Liver (tissue), 9 donors: ENCODE data around the gene NYAP2. TPM values are rescaled to one million over a fixed set of nuclear protein-coding genes. Genes with fewer than 3 reads are reported as not detected.

Experiments used
- DNase-seq: peaks from one replicate; pipeline ENCODE4 v3.0.0-alpha.2; 2017; ENCODE audit warnings: low spot score
- H3K27ac ChIP-seq, 2 donors: one replicate each; pipeline ENCODE4 v1.7.0; 2013; ENCODE audit warnings: inconsistent platforms in 2 of 2, low read length in 2 of 2, control low read depth in 1 of 2, low read depth in 1 of 2, mild to moderate bottlenecking in 1 of 2
- H3K27me3 ChIP-seq, 4 donors: one replicate each; pipeline versions ENCODE4 v1.6.1 to v1.7.0; 2013; ENCODE audit warnings: low read length in 3 of 4, inconsistent platforms in 1 of 4, mild to moderate bottlenecking in 1 of 4, moderate library complexity in 1 of 4; ENCODE audit not compliant: control insufficient read depth in 4 of 4, insufficient read depth in 4 of 4
- H3K36me3 ChIP-seq, 4 donors: one replicate each; pipeline versions ENCODE4 v1.6.1 to v1.7.0; 2013; ENCODE audit warnings: low read length in 3 of 4, mild to moderate bottlenecking in 3 of 4, low read depth in 1 of 4, moderate library complexity in 1 of 4; ENCODE audit not compliant: control insufficient read depth in 4 of 4, insufficient read depth in 3 of 4
- H3K4me1 ChIP-seq, 4 donors: one replicate each; pipeline versions ENCODE4 v1.6.1 to v1.7.0; 2013; ENCODE audit warnings: low read length in 3 of 4, mild to moderate bottlenecking in 3 of 4, moderate library complexity in 1 of 4; ENCODE audit not compliant: control insufficient read depth in 4 of 4, insufficient read depth in 4 of 4
- H3K4me3 ChIP-seq, 3 donors: one replicate each; pipeline versions ENCODE4 v1.6.1 to v1.7.0; 2013; ENCODE audit warnings: low read length in 3 of 3, control low read depth in 1 of 3, low read depth in 1 of 3, mild to moderate bottlenecking in 1 of 3
- H3K9ac ChIP-seq, 2 donors: one replicate each; pipeline ENCODE4 v1.7.0; 2013; ENCODE audit warnings: low read length in 2 of 2, mild to moderate bottlenecking in 2 of 2, moderate library complexity in 2 of 2, control low read depth in 1 of 2, low read depth in 1 of 2
- H3K9me3 ChIP-seq, 4 donors: one replicate each; pipeline versions ENCODE4 v1.6.1 to v1.7.0; 2013; ENCODE audit warnings: low read length in 3 of 4; ENCODE audit not compliant: control insufficient read depth in 4 of 4
- ATF3 ChIP-seq: IDR thresholded peaks from 2 replicates; pipeline ENCODE4 v1.6.1; 2016; ENCODE audit warnings: antibody characterized with exemption
- CTCF ChIP-seq: fragments of 150-350 bp; IDR thresholded peaks from 2 replicates; pipeline ENCODE4 v1.5.1; 2017; ENCODE audit warnings: improper control_type of control experiment, low read depth, low read length; ENCODE audit not compliant: missing input control
- EGR1 ChIP-seq, 2 donors: IDR thresholded peaks; 2 replicates each; pipeline ENCODE4 v1.6.1; 2016 to 2018; ENCODE audit warnings: antibody characterized with exemption in 2 of 2, low read depth in 2 of 2
- FOXA1 ChIP-seq: IDR thresholded peaks from 2 replicates; pipeline ENCODE4 v1.6.1; 2016; ENCODE audit warnings: antibody characterized with exemption
- FOXA2 ChIP-seq: IDR thresholded peaks from 2 replicates; pipeline ENCODE4 v1.6.1; 2016; ENCODE audit warnings: antibody characterized with exemption
- GABPA ChIP-seq, 2 donors: IDR thresholded peaks in 1 of 2; conservative IDR thresholded peaks in 1 of 2; 2 replicates each; pipeline ENCODE4 v1.6.1; 2016; ENCODE audit warnings: antibody characterized with exemption in 2 of 2, mild to moderate bottlenecking in 1 of 2, moderate library complexity in 1 of 2
- HNF4A ChIP-seq, 2 donors: conservative IDR thresholded peaks; 2 replicates each; pipeline ENCODE4 v1.6.1; 2016; ENCODE audit warnings: antibody characterized with exemption in 2 of 2, mild to moderate bottlenecking in 2 of 2
- HNF4G ChIP-seq: IDR thresholded peaks from 2 replicates; pipeline ENCODE4 v1.6.1; 2016; ENCODE audit warnings: antibody characterized with exemption
- JUND ChIP-seq, 2 donors: IDR thresholded peaks; 2 replicates each; pipeline ENCODE4 v1.6.1; 2016; ENCODE audit warnings: antibody characterized with exemption in 2 of 2
- MAX ChIP-seq: IDR thresholded peaks from 2 replicates; pipeline ENCODE4 v1.6.1; 2016; ENCODE audit warnings: antibody characterized with exemption
- NR2F2 ChIP-seq: IDR thresholded peaks from 2 replicates; pipeline ENCODE4 v1.6.1; 2016; ENCODE audit warnings: antibody characterized with exemption
- RAD21 ChIP-seq, 2 donors: IDR thresholded peaks; 2 replicates each; pipeline ENCODE4 v1.6.1; 2016; ENCODE audit warnings: antibody characterized with exemption in 2 of 2, mild to moderate bottlenecking in 2 of 2
- REST ChIP-seq: IDR thresholded peaks from 2 replicates; pipeline ENCODE4 v1.6.1; 2016; ENCODE audit warnings: antibody characterized with exemption, mild to moderate bottlenecking
- RXRA ChIP-seq, 2 donors: IDR thresholded peaks; 2 replicates each; pipeline ENCODE4 v1.6.1; 2017 to 2018; ENCODE audit warnings: antibody characterized with exemption in 2 of 2, mild to moderate bottlenecking in 1 of 2
- SP1 ChIP-seq: IDR thresholded peaks from 2 replicates; pipeline ENCODE4 v1.6.1; 2018; ENCODE audit warnings: antibody characterized with exemption, mild to moderate bottlenecking
- TAF1 ChIP-seq: conservative IDR thresholded peaks from 2 replicates; pipeline ENCODE4 v1.6.1; 2016; ENCODE audit warnings: antibody characterized with exemption, mild to moderate bottlenecking
- YY1 ChIP-seq: IDR thresholded peaks from 2 replicates; pipeline ENCODE4 v1.6.1; 2016; ENCODE audit warnings: antibody characterized with exemption, mild to moderate bottlenecking
- ZBTB33 ChIP-seq: IDR thresholded peaks from 2 replicates; pipeline ENCODE4 v1.6.1; 2016; ENCODE audit warnings: antibody characterized with exemption
- WGBS: extraction: QIAGEN DNeasy Blood & Tissue Kit; methylation state at CpG from one replicate; pipeline ENCODE4 v1.1.7; 2013; 5-methylcytosine and 5-hydroxymethylcytosine counted together
- polyA plus RNA-seq, 2 donors: library from polyadenylated mRNA; stranded (reverse) in 1 of 2; unstranded in 1 of 2; fragments of 200-250 nt in 1 of 2; fragments of >200 nt in 1 of 2; fragmentation: Nextera tagmentation in 1 of 2; extraction: Ambion mirVana in 1 of 2; gene quantifications; one replicate each; pipeline versions ENCODE4 v1.2.1 to v1.2.3, GENCODE V29; 2013 to 2015
- total RNA-seq, 2 donors: library from RNA; depleted of rRNA; stranded (reverse); fragments of >200 nt; gene quantifications; one replicate each; pipeline ENCODE4 v1.2.3, GENCODE V29; 2014
- donor health status: healthy.
- donor health status: healthy.
- donor health status: healthy.
- donor health status: healthy.
- donor health status: healthy.

The NYAP2 gene
- total and polyA plus RNA-seq, 4 donors = not detected

- Histone ChIP-seq H3K36me3 (no peaks in the 10 kb centered on the region), H3K9me3 (no peaks in the 10 kb centered on the region), H3K27ac (no peak overlapping the region), H3K27me3 (no peaks in the 10 kb centered on the region), H3K4me3 (no peak overlapping the region), H3K4me1 (no peaks in the 10 kb centered on the region), H3K9ac (no peak overlapping the region)
- no peak for TF ChIP-seq HNF4A (conservative IDR thresholded peaks at IDR 0.05)
- no peak for TF ChIP-seq HNF4G
- TF ChIP-seq FOXA1 = no peak
- no peak for TF ChIP-seq REST
- no peak for TF ChIP-seq YY1
- TF ChIP-seq ZBTB33 = no peak
- TF ChIP-seq JUND (IDR thresholded peaks at IDR 0.05) = no peak
- TF ChIP-seq ATF3 = no peak
- no peak for TF ChIP-seq SP1
- TF ChIP-seq FOXA2 = no peak
- TF ChIP-seq CTCF = no peak
- no peak for TF ChIP-seq RXRA (IDR thresholded peaks at IDR 0.05)
- TF ChIP-seq EGR1 (IDR thresholded peaks at IDR 0.05; ENCODE audit: low read depth in 2 of 2) = no peak
- TF ChIP-seq GABPA (IDR thresholded peaks at IDR 0.05 in 1 of 2, conservative IDR thresholded peaks at IDR 0.05 in 1 of 2) = no peak
- TF ChIP-seq TAF1 = no peak
- TF ChIP-seq RAD21 (IDR thresholded peaks at IDR 0.05) = no peak
- TF ChIP-seq MAX = no peak
- no peak for TF ChIP-seq NR2F2
- 85% methylated on average over 1 of the region's 1 CpG for WGBS
- no peak for DNase-seq
Observed at GRCh38 chr2:225425284-225425683, 25.8 kb downstream of the NYAP2 start.
